ENCODE measurements around the gene NEDD9.

The NEDD9 gene

DNA sequence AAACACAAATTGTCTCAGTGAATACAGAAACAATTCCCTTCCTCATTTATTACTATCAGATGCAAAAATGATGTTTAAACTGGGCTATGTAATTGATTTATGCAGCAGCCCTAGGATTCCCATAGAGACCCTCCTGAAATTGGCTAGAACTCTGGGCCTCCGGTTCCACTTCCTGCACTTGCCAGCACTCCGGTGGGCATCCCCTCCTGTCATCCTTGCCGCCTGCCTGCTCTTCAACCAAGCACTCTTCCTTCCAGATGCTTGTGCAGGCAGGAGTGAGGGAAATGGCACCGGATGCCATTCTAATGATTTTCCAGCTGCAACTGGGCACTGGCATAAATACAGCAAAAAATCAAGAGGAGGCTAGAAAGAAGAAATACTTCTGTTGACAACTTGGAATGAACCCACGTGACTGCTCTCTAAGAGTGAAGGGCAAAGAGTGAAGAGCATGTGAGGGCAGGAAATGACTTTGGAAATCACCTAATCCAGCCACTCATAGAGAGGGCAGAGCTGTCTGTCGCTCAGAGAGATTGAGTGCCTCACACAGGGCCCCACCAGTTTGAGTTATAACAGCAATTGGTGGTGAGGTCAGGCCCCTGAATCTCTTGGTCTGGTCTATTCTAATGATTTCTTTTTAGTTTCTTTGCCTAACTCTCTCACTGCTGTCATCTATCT, 3.7 kb upstream of the NEDD9 start:
- TF ChIP-seq, protein P1, sequence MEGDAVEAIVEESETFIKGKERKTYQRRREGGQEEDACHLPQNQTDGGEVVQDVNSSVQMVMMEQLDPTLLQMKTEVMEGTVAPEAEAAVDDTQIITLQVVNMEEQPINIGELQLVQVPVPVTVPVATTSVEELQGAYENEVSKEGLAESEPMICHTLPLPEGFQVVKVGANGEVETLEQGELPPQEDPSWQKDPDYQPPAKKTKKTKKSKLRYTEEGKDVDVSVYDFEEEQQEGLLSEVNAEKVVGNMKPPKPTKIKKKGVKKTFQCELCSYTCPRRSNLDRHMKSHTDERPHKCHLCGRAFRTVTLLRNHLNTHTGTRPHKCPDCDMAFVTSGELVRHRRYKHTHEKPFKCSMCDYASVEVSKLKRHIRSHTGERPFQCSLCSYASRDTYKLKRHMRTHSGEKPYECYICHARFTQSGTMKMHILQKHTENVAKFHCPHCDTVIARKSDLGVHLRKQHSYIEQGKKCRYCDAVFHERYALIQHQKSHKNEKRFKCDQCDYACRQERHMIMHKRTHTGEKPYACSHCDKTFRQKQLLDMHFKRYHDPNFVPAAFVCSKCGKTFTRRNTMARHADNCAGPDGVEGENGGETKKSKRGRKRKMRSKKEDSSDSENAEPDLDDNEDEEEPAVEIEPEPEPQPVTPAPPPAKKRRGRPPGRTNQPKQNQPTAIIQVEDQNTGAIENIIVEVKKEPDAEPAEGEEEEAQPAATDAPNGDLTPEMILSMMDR (IDR thresholded peaks at IDR 0.05; ENCODE audit: extremely low read depth, insufficient read depth, missing control alignments) = no peak
- peak; percentile 70 for DNase-seq (ENCODE audit: low spot score)
- in situ Hi-C loops (cut with MboI; ENCODE audit: low pct_unique_long_range_greater_than_20kb, low sequenced_read_pairs, unreplicated experiment) = no loop called here

GRCh38 chr6:11235062-11235461, 2.6 kb upstream of the NEDD9 start:
- TF ChIP-seq, protein P1 (IDR thresholded peaks at IDR 0.05; ENCODE audit: extremely low read depth, insufficient read depth, missing control alignments) = no peak
- DNase-seq (ENCODE audit: low spot score) = no peak
- in situ Hi-C loops (cut with MboI; ENCODE audit: low pct_unique_long_range_greater_than_20kb, low sequenced_read_pairs, unreplicated experiment) = no loop called here

DNA sequence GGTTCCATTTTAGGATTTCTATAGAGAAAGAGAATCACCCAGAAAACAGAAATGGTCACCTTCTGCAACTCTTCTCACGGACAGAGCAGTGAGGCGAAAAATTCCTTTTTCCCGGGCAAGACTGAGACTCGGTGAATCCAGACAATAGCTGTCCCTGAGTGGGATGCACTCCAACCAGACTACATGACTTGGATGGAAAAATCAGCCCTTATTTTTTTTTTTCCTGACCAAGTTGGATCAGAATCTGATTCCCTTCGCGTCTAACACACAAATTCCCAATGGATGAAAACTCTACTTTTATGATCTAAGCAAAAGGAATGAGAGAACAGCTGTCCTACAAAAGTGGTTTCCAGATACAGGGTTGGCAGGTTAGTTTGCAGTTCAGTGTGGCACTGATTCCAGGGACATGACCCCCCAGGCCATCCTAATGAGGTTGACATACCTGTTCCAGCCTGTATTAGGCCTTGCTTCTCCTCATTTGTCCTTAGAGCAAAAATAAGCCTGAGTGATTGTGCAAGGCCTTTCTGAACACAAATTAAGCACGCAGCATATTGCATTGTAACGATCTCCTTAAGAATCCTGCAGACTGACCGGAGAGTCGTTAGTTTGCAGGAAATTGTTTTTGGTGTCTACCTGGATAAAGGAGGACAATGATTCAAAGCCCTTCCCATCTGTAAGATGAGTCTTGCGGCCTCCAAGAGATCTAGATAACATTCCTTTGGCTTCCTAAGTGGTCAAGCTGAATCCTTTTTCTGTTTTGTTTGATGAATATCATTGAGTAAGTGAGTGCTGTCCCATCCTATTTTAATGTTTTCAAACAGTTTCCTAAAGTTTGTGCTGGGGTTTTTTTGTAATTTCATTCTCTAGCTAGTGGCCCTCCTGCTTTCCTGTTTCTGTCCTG, 1.5 kb upstream of the NEDD9 start:
- in situ Hi-C loops (cut with MboI; ENCODE audit: low pct_unique_long_range_greater_than_20kb, low sequenced_read_pairs, unreplicated experiment) = no loop called here
- TF ChIP-seq, protein P1 (IDR thresholded peaks at IDR 0.05; ENCODE audit: extremely low read depth, insufficient read depth, missing control alignments) = no peak
- no peak for DNase-seq (ENCODE audit: low spot score)

GRCh38 chr6:11232770-11233626, 530 bp upstream of the NEDD9 start:
- TF ChIP-seq, protein P1 (IDR thresholded peaks at IDR 0.05; ENCODE audit: extremely low read depth, insufficient read depth, missing control alignments) = no peak
- peak; percentile 39 for DNase-seq (ENCODE audit: low spot score)
- in situ Hi-C loops (cut with MboI; ENCODE audit: low pct_unique_long_range_greater_than_20kb, low sequenced_read_pairs, unreplicated experiment) = no loop called here

- no peak for DNase-seq (ENCODE audit: low spot score)
- TF ChIP-seq, protein P1 (IDR thresholded peaks at IDR 0.05; ENCODE audit: extremely low read depth, insufficient read depth, missing control alignments) = no peak
- in situ Hi-C loops (cut with MboI; ENCODE audit: low pct_unique_long_range_greater_than_20kb, low sequenced_read_pairs, unreplicated experiment) = no loop called here
Observed at GRCh38 chr6:11231564-11232192, 790 bp downstream of the NEDD9 start.

DNA sequence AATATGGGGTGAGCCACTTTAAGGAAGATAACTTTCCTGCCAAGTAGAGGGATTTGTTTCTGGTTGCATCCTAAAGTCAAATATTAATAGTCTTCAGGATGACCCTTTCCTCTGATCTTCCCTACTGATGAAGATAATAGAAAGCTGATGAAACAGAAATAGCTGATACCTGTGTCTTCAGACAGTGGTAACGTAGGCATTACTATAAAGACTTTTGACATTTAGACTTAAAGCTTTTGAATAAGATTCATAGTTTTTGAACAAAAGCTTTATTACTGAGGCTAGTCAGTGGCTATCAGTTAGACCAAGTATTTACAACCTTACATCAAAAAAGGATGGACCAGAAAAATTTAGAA, 1.4 kb downstream of the NEDD9 start:
- in situ Hi-C loops (cut with MboI; ENCODE audit: low pct_unique_long_range_greater_than_20kb, low sequenced_read_pairs, unreplicated experiment) = no loop called here
- TF ChIP-seq, protein P1 (IDR thresholded peaks at IDR 0.05; ENCODE audit: extremely low read depth, insufficient read depth, missing control alignments) = no peak
- DNase-seq (ENCODE audit: low spot score) = no peak

All from GM13977 (cell line).